Small intestine (tissue), 7 donors: ENCODE data around the gene LUZP1. TPM values are rescaled to one million over a fixed set of nuclear protein-coding genes. Genes with fewer than 3 reads are reported as not detected.
A peak's percentile ranks its signal among the peaks of the same experiment; 100 is the strongest.

ENCODE experiments used
- DNase-seq, 2 donors: peaks; one replicate each; pipeline versions ENCODE4 v3.0.0 to v3.0.0-alpha.2; 2013
- FAIRE-seq: peaks from 2 replicates; lab custom pipeline; 2012; peaks lifted over from hg19 to GRCh38; lab: Jason Lieb, UNC
- H3K27ac ChIP-seq, 3 donors: one replicate each; pipeline ENCODE4 v1.5.1; 2013; ENCODE audit warnings: low read length in 2 of 3, mild to moderate bottlenecking in 2 of 3, control low read depth in 1 of 3, inconsistent platforms in 1 of 3, low read depth in 1 of 3, moderate library complexity in 1 of 3
- H3K27me3 ChIP-seq, 3 donors: one replicate each; pipeline ENCODE4 v1.6.1; 2013; ENCODE audit warnings: low read length in 3 of 3, inconsistent platforms in 1 of 3; ENCODE audit not compliant: control insufficient read depth in 3 of 3, insufficient read depth in 3 of 3
- H3K36me3 ChIP-seq, 3 donors: one replicate each; pipeline ENCODE4 v1.6.1; 2013; ENCODE audit warnings: low read length in 3 of 3, inconsistent platforms in 1 of 3, low read depth in 1 of 3, mild to moderate bottlenecking in 1 of 3, moderate library complexity in 1 of 3; ENCODE audit not compliant: control insufficient read depth in 3 of 3, insufficient read depth in 2 of 3
- H3K4me1 ChIP-seq, 3 donors: one replicate each; pipeline ENCODE4 v1.6.1; 2013; ENCODE audit warnings: low read length in 2 of 3, inconsistent platforms in 1 of 3, low read depth in 1 of 3, mild to moderate bottlenecking in 1 of 3, moderate library complexity in 1 of 3; ENCODE audit not compliant: control insufficient read depth in 3 of 3, insufficient read depth in 2 of 3
- H3K4me3 ChIP-seq, 3 donors: one replicate each; pipeline ENCODE4 v1.5.1; 2013; ENCODE audit warnings: low read length in 3 of 3, control low read depth in 1 of 3, inconsistent platforms in 1 of 3, low read depth in 1 of 3, mild to moderate bottlenecking in 1 of 3, moderate library complexity in 1 of 3
- H3K9me3 ChIP-seq, 2 donors: one replicate each; pipeline ENCODE4 v1.6.1; 2013; ENCODE audit warnings: low read depth in 1 of 2, low read length in 1 of 2; ENCODE audit not compliant: control insufficient read depth in 2 of 2, insufficient read depth in 1 of 2
- WGBS, 3 donors: extraction: QIAGEN DNeasy Blood & Tissue Kit; methylation state at CpG; one replicate each; pipeline ENCODE4 v1.1.7; 2013; 5-methylcytosine and 5-hydroxymethylcytosine counted together
- polyA plus RNA-seq, 4 donors: library from polyadenylated mRNA; stranded (reverse) in 3 of 4; unstranded in 1 of 4; fragments of 200-250 nt in 3 of 4; fragments of 120-200 nt in 1 of 4; gene quantifications; one replicate each; pipeline versions ENCODE4 v1.2.1 to v1.2.3, GENCODE V29; 2013
- donor health status: healthy with polysubstance abuse.
- donor health status: control.
- donor health status: control.
- donor health status: Bipolar disorder and iron deficiency.
- donor health status: healthy.

Gene LUZP1
- polyA plus RNA-seq, 4 donors, result 14.1 to 22.0 (median 19.5) TPM

- Histone ChIP-seq H3K27me3 (no peaks in the 10 kb centered on the region), H3K27ac (no peak overlapping the region), H3K4me1 (no peaks in the 10 kb centered on the region), H3K9me3 (no peaks in the 10 kb centered on the region), H3K4me3 (no peak overlapping the region), H3K36me3 (peaks cover 3 to 21% (median 6%) of the 10 kb centered on the region in 3 donors)
- no peak for FAIRE-seq
- DNase-seq, result no peak
- 87 to 95% (median 90%) methylated on average over 7 of the region's 7 CpGs for WGBS, 3 donors
Observed at GRCh38 chr1:23050201-23050600, 118.5 kb downstream of the LUZP1 start.

- Histone ChIP-seq H3K27me3 (no peaks in the 10 kb centered on the region), H3K4me1 (no peaks in the 10 kb centered on the region), H3K4me3 (no peak overlapping the region), H3K9me3 (no peaks in the 10 kb centered on the region), H3K27ac (no peak overlapping the region), H3K36me3 (peaks cover 0 to 8% (median 0%) of the 10 kb centered on the region in 3 donors)
- DNase-seq (no peak), FAIRE-seq (no peak)
- WGBS, 3 donors, result 90 to 96% (median 94%) methylated on average over 3 of the region's 3 CpGs
Observed at GRCh38 chr1:23044035-23044434, 124.6 kb downstream of the LUZP1 start.

DNA sequence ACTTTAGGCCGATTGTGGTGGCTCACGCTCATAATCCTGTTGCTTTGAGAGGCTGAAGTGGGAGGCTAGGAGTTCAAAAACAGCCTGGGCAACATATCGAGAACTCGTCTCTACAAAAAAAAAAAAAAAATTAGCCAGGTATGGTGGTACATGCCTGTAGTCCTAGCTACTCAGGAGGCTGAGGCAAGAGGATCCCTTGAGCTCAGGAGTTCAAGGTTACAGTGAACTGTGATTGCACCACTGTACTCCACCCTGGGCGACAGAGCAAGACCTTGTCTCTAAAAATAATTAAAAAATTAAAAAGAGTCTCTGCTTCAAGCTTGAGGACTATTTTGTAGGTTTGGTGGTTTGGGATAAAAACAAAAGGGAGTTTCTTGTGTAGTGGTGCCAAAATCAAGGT lies 128.1 kb downstream of the LUZP1 start:
- Histone ChIP-seq H3K4me3 (no peak overlapping the region), H3K9me3 (no peaks in the 10 kb centered on the region), H3K27me3 (no peaks in the 10 kb centered on the region), H3K4me1 (peaks cover 0 to 2% (median 0%) of the 10 kb centered on the region in 3 donors), H3K27ac (no peak overlapping the region), H3K36me3 (peaks cover 0 to 4% (median 0%) of the 10 kb centered on the region in 3 donors)
- no peak for DNase-seq
- WGBS, 3 donors, result 91 to 96% (median 94%) methylated on average over 5 of the region's 5 CpGs
- no peak for FAIRE-seq

DNA sequence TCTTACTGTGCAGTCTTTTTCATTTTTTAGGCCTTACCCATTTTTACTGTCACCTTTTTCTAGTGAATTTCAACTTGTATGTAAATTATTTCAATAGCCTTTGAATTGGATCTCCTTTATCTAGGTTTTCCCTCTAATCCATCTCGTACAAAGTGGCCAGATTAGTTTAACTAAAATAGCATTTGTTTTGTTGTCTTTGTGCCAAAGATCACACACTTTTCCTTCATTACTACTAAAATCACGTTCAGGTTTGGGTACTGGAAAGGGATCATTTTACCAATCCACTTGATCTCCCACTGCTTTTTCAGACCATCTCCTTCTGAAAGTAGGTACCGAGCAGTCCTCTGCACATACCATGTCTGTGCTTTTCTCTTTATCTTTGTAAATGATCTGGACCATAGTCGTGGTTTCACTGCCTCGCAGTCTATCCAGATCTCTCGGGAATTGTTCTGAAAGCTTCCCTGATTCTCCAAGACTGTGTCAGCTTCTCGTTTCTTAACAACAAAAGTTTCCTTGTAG lies 129.3 kb downstream of the LUZP1 start:
- no peaks in the 10 kb centered on the region for H3K27me3 ChIP-seq
- 76 to 79% (median 78%) methylated on average over 7 of the region's 7 CpGs for WGBS, 3 donors
- peaks cover 0 to 5% (median 0%) of the 10 kb centered on the region in 3 donors for H3K36me3 ChIP-seq
- DNase-seq (no peak), FAIRE-seq (no peak)
- no peaks in the 10 kb centered on the region for H3K9me3 ChIP-seq
- H3K4me1 ChIP-seq, result peaks cover 0 to 2% (median 0%) of the 10 kb centered on the region in 3 donors
- H3K4me3 ChIP-seq, result no peak overlapping the region
- H3K27ac ChIP-seq, result no peak overlapping the region

DNA sequence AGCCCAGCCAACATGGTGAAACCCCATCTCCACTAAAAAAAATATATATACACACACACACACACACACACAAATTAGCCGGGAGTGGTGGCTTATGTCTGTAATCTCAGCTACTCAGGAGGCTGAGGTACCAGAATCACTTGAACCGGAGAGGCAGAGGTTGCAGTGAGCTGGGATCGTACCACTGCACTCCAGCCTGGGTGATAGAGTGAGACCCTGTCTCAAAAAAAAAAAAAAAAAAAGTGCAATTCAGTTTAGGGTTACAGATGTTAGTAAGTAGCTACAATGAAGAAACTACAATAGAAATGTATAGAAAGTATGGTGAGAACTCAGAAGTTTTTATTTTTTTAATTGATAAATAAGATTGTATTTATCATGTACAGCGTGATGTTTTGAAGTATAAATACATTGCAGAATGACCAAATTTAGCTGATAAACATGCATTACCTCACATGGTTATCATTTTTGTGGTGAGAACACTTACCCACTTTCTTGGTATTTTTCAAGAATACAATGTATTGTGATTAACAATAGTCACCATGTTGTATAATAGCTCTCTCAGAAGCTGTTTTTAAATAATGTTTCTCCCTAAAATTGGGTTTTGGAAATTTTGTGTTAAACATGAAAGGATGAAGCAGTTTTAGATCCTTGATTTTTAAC lies 131.4 kb downstream of the LUZP1 start:
- 90 to 95% (median 90%) methylated on average over 4 of the region's 4 CpGs for WGBS, 3 donors
- no peaks in the 10 kb centered on the region for H3K9me3 ChIP-seq
- FAIRE-seq (no peak), DNase-seq (no peak)
- no peak overlapping the region for H3K4me3 ChIP-seq
- H3K27me3 ChIP-seq, result no peaks in the 10 kb centered on the region
- no peak overlapping the region for H3K27ac ChIP-seq
- peaks cover 0 to 6% (median 0%) of the 10 kb centered on the region in 3 donors for H3K36me3 ChIP-seq
- peaks cover 0 to 2% (median 0%) of the 10 kb centered on the region in 3 donors for H3K4me1 ChIP-seq

- FAIRE-seq (no peak), DNase-seq (peak in 1 of 2 donors; percentile 11)
- Histone ChIP-seq H3K27ac (no peak overlapping the region), H3K4me3 (no peak overlapping the region), H3K9me3 (no peaks in the 10 kb centered on the region), H3K27me3 (no peaks in the 10 kb centered on the region), H3K4me1 (peaks cover 0 to 2% (median 0%) of the 10 kb centered on the region in 3 donors), H3K36me3 (peaks cover 0 to 6% (median 0%) of the 10 kb centered on the region in 3 donors)
- 86 to 95% (median 94%) methylated on average over 2 of the region's 2 CpGs for WGBS, 3 donors
Observed at GRCh38 chr1:23035823-23036452, 132.7 kb downstream of the LUZP1 start.

Other genes with a start within 250 kb of the LUZP1 start
- not detected for gene LACTBL1, start 196.0 kb downstream of the LUZP1 start, polyA plus RNA-seq
- under 1 TPM in 1 of 4 donors, not detected in 3; 0.25 TPM for gene TEX46, start 153.0 kb downstream of the LUZP1 start, polyA plus RNA-seq
- gene KDM1A, start 149.4 kb downstream of the LUZP1 start, polyA plus RNA-seq, result 10 to 100 TPM; 25.7 to 79.6 (median 32.3) TPM
- 10 to 100 TPM in 1 of 4 donors, 1 to 10 TPM in 2, under 1 TPM in 1; 0.21 to 11.3 (median 6.2) TPM for gene HTR1D, start 48.6 kb upstream of the LUZP1 start, polyA plus RNA-seq
- 100 to 1,000 TPM in 2 of 4 donors, 10 to 100 TPM in 2; 47.8 to 148 (median 78.2) TPM for gene HNRNPR, start 175.4 kb upstream of the LUZP1 start, polyA plus RNA-seq
- 10 to 100 TPM in 1 of 4 donors, 1 to 10 TPM in 3; 3.8 to 20.6 (median 4.5) TPM for gene ZNF436, start 201.0 kb upstream of the LUZP1 start, polyA plus RNA-seq